GM18498 (cell line): Measurements from ENCODE around the gene SAMD4A.

Experiments used
- ATAC-seq: cut with Tn5 transposase; IDR thresholded peaks from one replicate; pipeline ENCODE4 v1.9.1; 2021; ENCODE audit warnings: mild to moderate bottlenecking, moderate library complexity; ENCODE audit not compliant: unreplicated experiment

SAMD4A gene

GRCh38 chr14:54698966-54699530 lies 132.1 kb downstream of the SAMD4A start:
- ATAC-seq: no peak

DNA sequence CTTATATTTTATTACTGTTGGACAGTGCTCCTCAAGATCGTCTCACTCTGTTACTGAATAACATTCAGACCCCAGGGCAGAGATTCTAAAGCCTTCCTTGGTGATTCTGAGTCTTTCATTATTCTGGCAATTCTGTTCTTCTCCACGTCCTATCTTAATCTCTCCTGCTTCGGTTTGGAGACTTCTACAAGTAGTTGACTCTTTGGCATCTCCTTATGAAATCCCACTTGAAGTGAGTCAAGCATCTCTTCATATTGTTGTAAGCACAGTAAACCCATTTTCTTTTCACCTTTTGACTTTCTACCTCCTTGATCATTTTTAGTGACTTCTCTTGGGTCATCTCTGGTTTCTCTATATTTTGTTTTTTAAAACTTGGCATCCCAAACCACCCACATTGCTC lies 132.8 kb downstream of the SAMD4A start:
- ATAC-seq: no peak

DNA sequence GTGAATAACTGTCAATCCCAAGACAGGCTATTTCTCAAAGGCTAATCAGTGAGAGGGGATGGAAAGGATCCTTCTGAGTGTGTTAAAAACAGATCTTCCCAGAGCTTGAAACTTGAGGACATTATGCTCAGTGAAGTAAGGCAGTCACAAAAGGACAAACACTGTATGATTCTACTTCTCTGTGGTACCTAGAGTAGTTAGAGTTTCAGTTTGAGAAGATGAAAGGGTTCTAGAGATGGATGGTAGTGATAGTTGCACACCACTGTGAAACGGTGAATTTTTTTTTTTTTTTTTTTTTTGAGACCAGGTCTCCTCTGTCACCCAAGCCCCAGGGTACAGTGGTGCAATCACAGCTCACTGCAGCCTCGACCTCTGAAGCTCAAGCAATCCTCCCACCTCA lies 133.8 kb downstream of the SAMD4A start:
- ATAC-seq: no peak

DNA sequence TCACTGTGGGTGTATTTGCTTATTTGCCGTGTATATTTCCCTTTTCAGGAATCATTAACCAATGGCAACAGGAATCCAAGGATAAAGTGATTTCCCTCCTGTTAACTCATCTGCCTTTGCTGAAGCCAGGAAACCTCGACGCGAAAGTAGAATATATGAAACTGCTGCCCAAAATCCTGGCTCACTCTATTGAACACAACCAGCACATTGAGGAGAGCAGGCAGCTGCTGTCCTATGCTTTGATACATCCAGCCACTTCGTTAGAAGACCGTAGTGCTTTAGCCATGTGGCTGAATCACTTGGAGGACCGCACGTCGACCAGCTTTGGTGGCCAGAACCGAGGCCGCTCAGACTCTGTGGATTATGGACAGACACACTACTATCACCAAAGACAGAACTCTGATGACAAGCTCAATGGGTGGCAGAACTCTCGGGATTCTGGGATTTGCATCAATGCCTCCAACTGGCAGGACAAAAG lies 135.1 kb downstream of the SAMD4A start:
- no peak for ATAC-seq

DNA sequence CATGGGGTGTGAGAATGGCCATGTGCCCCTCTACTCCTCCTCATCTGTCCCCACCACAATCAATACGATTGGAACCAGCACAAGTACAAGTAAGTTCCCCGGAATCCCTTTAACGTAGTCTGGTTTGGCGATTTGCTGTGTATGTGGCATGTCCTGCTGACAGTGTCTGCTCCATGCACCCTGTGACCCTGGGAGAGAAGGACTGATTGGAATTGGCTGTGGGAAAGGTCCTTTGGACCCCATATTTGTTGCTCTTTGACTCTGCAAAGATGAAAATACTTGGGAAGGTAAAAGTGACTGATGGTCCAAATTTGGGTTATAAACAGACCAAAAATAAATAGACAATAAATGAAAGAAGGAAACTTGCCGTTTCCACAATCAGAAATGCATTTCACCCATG lies 135.6 kb downstream of the SAMD4A start:
- no peak for ATAC-seq

DNA sequence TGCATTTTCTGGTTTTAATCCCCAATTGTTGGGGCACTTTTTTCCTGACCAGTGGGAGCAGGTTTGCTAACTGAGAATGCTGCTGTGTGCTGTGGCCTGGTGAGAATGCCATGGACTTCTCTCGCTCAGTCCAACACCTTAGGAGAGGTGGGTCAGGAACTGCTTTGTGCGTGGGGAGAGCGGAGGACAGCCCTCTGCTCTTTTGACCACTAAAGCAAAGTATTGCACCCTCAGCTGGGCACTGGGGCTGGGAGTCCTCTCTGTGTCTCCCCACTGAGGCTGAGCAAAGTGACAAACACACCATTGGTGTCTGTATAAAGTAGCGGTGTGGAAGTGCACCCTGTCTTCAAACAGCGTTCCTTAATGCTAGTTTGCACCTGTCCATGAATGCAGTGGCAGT lies 136.2 kb downstream of the SAMD4A start:
- no peak for ATAC-seq

DNA sequence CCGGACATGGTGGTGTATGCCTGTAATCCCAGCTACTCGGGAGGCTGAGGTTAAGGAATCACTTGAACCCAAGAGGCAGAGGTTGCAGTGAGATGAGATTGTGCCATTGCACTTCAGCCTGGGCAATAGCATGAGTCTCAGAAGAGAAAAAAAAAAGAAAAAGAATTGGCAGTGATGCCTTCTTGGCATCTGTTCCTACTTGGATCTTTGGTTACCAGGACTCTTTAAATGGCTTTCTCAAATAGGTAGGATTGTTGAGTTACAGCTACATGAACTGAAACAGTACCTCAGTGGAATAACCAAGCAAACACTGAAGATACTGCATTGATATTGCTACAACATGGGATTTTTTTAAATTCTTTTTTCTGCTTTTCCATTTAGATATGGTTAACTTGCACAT lies 136.8 kb downstream of the SAMD4A start:
- ATAC-seq: no peak

DNA sequence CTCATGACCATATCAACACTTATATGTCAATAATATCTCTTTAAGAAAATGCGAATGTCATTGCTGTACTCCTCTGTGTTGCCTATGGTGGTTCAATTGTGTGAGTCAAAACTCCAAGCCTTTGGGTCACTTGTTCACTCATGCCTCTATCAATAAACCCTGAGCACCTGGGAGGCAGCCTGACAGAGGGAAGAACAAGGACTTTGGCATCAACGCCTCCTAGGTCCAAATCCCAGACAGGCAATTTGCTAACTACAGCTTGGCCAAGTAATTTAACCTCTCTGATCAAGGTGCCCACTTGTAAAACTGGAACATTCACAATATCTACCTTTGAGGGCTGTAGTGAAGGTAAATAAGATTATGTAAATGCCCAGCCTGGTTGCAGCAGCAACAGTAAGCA lies 137.8 kb downstream of the SAMD4A start:
- ATAC-seq: no peak

GRCh38 chr14:54706769-54707168 lies 139.8 kb downstream of the SAMD4A start:
- no peak for ATAC-seq

GRCh38 chr14:54708161-54708560 lies 141.2 kb downstream of the SAMD4A start:
- no peak for ATAC-seq

GRCh38 chr14:54708982-54709381 lies 142.1 kb downstream of the SAMD4A start:
- no peak for ATAC-seq

DNA sequence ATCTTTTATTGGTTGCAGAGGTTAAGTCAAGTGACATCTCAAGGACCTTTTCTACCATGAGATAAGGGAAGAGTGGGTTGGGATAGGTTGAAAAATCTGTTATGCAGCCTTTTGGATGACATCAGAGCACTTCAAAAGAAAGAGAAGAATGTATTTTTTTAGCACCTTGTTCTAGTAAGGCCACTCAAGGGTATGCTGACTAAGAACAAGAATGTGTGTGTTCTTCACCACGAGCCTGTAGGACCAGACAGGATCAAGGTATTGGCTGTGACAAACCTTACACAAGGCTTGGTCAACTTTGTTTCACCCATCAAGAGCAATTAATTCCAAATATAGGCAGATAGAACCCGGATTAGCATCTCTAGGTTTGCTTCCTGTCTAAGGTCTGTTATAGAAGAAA lies 142.5 kb downstream of the SAMD4A start:
- ATAC-seq: peak; percentile 72

DNA sequence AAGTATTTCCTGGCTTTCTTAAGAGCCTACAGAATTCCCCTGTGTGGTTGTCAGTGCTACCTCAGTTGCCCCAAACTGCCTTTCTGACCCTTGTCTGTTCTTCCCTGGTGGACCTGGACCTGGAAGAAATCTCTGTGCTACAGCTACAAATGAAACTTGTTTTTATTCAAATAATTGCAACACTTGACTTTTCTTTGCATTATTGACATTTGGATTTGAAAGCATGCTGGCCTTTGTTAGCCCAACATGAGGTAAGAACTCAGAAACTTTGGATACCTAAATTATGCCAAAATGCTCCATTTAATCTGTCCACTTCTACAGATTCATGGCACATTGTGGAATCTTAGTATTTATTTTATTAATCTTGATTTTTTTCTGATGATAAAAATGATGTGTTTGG lies 142.9 kb downstream of the SAMD4A start:
- ATAC-seq: no peak

DNA sequence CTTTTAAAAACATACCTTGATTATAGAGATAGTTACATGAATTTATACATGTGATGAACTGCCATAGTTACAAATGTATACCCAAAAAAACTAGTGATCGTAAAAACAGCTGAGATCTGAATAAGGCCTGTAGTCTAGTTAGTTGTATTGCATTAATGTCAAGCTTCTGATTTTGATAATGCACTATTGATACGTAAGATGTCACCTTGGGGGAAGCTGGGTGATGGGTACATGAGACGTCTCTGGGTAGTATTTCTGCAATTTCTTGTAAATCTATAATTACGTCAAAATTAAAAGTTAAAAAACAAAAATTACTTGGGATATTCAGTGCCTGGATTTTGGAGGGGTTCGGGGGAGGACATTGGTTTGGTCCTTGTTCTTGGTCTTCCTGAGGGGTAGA lies 144.4 kb downstream of the SAMD4A start:
- no peak for ATAC-seq

DNA sequence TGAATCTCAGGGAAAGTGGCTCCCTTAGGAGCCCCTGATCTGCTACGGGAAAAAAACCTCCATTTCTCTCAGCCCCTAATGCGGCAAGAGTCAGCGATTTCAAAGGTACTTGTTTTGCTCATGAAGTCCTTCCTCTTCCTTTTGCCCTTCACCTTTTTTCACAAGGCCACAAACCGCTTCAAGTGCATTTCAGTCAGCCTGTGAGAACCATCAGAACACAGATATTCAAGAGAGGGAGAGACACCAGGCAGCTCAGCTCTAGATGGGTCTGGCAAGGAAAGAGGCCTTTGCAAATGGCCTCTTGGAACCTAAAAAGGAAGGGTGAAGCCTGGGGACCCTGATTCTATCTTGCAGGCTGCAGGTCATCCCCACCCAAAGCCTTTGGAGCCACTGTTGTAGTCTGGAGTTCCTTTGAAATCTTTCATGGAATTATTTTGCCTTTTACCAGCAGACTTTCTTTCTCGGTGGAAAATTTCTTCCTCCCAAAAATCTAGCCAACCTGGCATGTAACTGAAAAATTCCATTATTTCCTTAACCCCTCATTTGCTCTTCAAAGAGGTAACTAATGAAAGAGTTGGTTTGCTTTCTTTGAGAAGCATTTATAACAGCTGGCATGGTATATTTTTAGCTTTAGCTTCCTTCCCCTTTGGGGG lies 145.0 kb downstream of the SAMD4A start:
- ATAC-seq: no peak

DNA sequence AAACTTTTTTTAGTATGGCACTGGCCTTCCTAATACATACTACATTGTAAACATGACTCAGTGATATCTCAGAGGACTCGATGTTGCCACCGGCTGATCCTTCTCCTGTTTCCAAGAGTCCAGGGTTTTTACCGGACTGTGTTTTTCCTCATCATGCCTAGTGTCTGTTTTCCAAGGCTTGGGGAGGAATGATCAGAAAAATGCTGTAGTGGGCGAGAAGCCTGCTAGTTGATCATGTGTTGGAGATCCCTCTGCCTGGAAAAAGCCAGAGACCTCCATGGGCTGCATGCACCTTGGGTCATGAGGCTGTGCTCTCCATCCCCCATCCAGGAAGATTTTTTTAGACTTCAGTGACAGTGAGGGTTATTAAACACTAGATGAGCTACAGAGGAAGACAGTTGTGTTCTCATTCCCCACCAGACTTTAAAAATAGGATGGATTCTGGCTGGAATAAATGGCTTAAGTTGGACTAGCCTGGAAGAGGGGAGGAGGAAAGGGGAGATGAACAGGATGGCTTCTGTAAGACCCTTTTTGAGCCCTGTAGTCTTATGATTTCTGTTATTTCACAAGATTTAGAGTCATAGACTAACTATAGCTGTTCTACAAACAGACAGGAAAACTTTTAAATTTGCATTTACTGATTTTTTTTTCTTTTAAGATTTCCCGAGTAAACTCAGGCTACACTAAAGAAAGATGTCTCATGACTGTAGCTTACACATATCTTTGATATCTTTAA lies 145.7 kb downstream of the SAMD4A start:
- no peak for ATAC-seq

DNA sequence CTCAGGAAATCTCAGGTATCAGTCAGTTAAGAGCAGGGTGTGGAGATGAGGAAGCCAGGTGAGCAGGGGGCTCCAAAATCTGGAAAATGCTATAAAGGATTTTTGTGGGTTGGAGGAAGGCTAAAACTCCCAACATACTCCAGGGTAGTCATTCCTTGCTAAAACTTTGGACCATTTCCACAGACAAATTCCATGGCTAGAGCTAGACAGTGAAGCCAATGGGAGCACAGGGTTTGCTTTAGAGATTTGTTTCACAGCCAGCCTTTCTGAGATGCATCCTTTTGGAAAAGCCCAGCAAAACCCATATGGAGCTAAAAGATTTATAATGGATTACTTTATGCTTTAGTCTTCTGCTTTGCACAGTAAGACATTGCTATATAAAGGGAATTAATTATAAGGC lies 146.5 kb downstream of the SAMD4A start:
- ATAC-seq: no peak

GRCh38 chr14:54715239-54715638 lies 148.3 kb downstream of the SAMD4A start:
- ATAC-seq: no peak

DNA sequence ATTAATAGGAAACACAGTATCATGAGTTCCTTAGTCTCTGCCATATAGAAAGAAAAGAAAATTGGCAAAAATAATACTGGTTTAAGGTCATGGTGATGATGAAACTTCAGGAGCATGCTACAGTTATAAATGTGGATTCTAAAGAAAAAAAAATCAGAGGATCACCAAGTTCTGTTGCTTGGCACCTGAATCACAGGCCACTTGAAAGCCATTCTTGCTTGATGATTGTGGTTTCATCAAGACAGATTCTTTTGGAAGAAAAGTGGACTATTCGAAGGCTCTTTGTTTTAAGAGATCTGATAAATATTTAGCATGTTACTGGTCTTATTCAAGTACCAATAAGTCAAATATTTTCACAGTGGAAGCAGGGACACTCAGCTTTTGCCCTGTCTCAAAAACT lies 148.9 kb downstream of the SAMD4A start:
- ATAC-seq: no peak

GRCh38 chr14:54716862-54717261 lies 149.9 kb downstream of the SAMD4A start:
- no peak for ATAC-seq

DNA sequence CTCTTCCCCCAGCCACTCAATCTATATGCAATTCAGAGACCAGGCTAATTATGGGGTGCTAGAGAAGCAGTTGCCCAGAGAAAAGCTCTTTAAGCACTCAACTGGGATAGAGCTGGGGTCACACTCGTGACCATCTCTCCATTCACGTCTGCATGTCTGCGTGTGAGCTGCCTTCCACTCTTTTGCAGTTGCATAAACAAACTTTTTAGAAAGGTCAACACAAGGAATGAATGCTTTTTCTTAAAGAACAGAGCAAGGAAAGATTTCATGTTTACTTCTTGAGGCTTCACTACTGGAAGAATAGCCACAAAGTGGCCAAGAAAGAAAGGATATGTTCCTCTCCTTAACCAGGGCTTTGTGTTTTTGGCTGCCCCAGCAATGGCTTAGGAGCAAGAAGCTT lies 151.1 kb downstream of the SAMD4A start:
- ATAC-seq: no peak

DNA sequence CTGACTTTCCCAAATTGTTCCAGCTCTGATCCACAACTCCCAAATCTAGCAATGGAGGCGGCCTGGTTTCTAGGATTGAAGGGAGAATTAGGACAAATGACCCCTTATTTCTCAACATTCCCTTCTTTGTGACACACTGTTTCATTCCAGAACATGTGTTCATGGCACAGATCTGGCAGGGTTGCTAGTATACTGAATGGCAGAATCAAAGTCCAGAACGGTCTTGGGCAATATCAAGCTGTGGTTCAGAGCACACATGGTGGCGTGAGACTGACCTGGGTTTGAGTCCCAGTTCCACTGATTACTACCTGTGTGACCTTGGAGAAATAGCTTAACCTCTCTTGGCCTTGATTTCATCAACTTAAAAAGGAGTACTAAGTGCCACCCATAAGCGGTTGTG lies 152.5 kb downstream of the SAMD4A start:
- no peak for ATAC-seq
